Smooth muscle cell (in vitro differentiated cells): ENCODE data around the gene ANKRD33B. TPM values are rescaled to one million over a fixed set of nuclear protein-coding genes. Genes with fewer than 3 reads are reported as not detected.

Source experiments
- DNase-seq: peaks from one replicate; lab custom pipeline; 2025; ENCODE audit not compliant: unreplicated experiment; lab: John Stamatoyannopoulos, UW
- H2AFZ ChIP-seq: fragments of 200-600 bp; sonication (generic); 2 replicates; pipeline ENCODE4 v1.6.0; 2016; ENCODE audit warnings: antibody characterized with exemption, low read depth, mild to moderate bottlenecking
- H3F3A ChIP-seq: fragments of 200-600 bp; sonication (generic); 2 replicates; pipeline ENCODE4 v1.6.0; 2017; ENCODE audit warnings: antibody characterized with exemption, low read depth
- H3K27ac ChIP-seq: fragments of 200-600 bp; sonication (generic); 2 replicates; pipeline ENCODE4 v1.5.1; 2016; ENCODE audit warnings: low read depth, mild to moderate bottlenecking
- H3K27me3 ChIP-seq: fragments of 200-600 bp; sonication (generic); 2 replicates; pipeline ENCODE4 v1.6.1; 2016; ENCODE audit warnings: low read depth, mild to moderate bottlenecking
- H3K36me3 ChIP-seq: fragments of 200-600 bp; sonication (generic); 2 replicates; pipeline ENCODE4 v1.5.1; 2016; ENCODE audit warnings: low read depth
- H3K4me1 ChIP-seq: fragments of 200-600 bp; sonication (generic); 2 replicates; pipeline ENCODE4 v1.5.1; 2016; ENCODE audit warnings: low read depth
- H3K4me2 ChIP-seq: fragments of 200-600 bp; sonication (generic); 2 replicates; pipeline ENCODE4 v1.6.0; 2016; ENCODE audit warnings: mild to moderate bottlenecking
- H3K4me3 ChIP-seq: fragments of 200-600 bp; sonication (generic); 2 replicates; pipeline ENCODE4 v1.5.1; 2016; ENCODE audit warnings: mild to moderate bottlenecking
- H3K79me2 ChIP-seq: fragments of 200-600 bp; sonication (generic); 2 replicates; pipeline ENCODE4 v1.6.0; 2016; ENCODE audit warnings: low read depth, mild to moderate bottlenecking
- H3K9ac ChIP-seq: fragments of 200-600 bp; sonication (generic); 2 replicates; pipeline ENCODE4 v1.6.0; 2016; ENCODE audit warnings: low read depth
- H3K9me3 ChIP-seq: fragments of 200-600 bp; sonication (generic); replicated peaks from 2 replicates; pipeline ENCODE4 v1.5.1; 2016; ENCODE audit warnings: low read depth
- H4K20me1 ChIP-seq: fragments of 200-600 bp; sonication (generic); 2 replicates; pipeline ENCODE4 v1.6.0; 2016; ENCODE audit warnings: low read depth
- WGBS: methylation state at CpG from one replicate; pipeline ENCODE4 v1.1.7; 2016; ENCODE audit warnings: low lambda C conversion rate; 5-methylcytosine and 5-hydroxymethylcytosine counted together
- polyA plus RNA-seq: library from polyadenylated mRNA; unstranded; fragments of >200 nt; fragmentation: Nextera tagmentation; extraction: Ambion mirVana; gene quantifications from 2 replicates; pipeline ENCODE4 v1.2.1, GENCODE V29; 2016
- total RNA-seq: library from RNA; depleted of rRNA; stranded (reverse); fragments of >200 nt; gene quantifications from 2 replicates; pipeline ENCODE4 v1.2.3, GENCODE V29; 2014
- TF ChIP-seq, protein P1 (sequence below): fragments of 200-600 bp; sonication (generic); IDR thresholded peaks from 2 replicates; pipeline ENCODE4 v1.5.1; 2017; ENCODE audit warnings: borderline replicate concordance, mild to moderate bottlenecking, antibody characterized with exemption; ENCODE audit not compliant: insufficient read depth, poor library complexity, severe bottlenecking

Gene ANKRD33B
- total and polyA plus RNA-seq, 2 experiments from 2014 or later: 1.2 to 2.2 TPM

DNA sequence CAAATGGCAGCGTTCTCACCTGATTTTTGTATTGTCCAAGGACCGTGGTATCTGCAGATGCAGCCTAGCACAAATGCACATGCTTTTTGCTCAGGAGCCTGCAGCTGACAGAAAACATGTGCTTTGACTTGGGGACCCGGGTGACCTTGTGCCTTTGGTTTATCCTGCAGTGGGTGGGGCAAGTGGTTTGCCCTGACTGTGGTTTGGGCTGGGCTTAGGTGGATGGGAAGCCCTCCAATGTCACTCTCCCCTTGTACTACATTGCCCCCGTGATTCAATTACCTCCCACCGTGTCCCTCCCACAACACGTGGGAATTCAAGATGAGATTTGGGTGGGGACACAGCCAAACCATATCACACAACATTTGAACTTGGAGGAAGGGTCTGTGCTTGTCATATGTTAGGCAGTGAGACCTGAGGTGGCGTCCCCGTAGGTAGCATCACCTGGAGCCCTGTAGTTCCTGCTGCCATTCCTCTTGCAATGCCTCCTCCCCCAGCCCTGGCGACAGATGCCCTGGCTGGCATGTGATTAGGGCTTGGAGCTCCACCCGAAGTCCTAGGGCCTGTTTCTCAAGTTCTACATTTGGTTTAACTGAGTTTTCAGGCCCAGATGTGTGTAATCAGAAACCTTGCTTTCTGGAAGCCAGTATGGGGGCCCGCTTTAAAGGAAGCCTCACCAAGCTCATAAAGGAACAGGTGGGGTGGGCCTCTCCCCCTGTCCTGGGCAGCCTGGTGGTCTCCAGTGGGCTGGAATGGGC lies 2.1 kb downstream of the ANKRD33B start:
- Histone ChIP-seq H3F3A (peaks cover 11% of the 10 kb centered on the region), H3K36me3 (no peaks in the 10 kb centered on the region), H3K27ac (no peak overlapping the region), H3K9me3 (no peaks in the 10 kb centered on the region), H3K4me2 (peak overlapping the region; percentile 97), H3K4me3 (peak overlapping the region; percentile 81), H3K4me1 (peaks cover 20% of the 10 kb centered on the region), H2AFZ (no peak overlapping the region), H4K20me1 (peaks cover 15% of the 10 kb centered on the region), H3K79me2 (peaks cover 9% of the 10 kb centered on the region), H3K9ac (no peak overlapping the region), H3K27me3 (no peaks in the 10 kb centered on the region)
- DNase-seq: no peak
- 61% methylated on average over 11 of the region's 11 CpGs for WGBS
- TF ChIP-seq, protein P1, sequence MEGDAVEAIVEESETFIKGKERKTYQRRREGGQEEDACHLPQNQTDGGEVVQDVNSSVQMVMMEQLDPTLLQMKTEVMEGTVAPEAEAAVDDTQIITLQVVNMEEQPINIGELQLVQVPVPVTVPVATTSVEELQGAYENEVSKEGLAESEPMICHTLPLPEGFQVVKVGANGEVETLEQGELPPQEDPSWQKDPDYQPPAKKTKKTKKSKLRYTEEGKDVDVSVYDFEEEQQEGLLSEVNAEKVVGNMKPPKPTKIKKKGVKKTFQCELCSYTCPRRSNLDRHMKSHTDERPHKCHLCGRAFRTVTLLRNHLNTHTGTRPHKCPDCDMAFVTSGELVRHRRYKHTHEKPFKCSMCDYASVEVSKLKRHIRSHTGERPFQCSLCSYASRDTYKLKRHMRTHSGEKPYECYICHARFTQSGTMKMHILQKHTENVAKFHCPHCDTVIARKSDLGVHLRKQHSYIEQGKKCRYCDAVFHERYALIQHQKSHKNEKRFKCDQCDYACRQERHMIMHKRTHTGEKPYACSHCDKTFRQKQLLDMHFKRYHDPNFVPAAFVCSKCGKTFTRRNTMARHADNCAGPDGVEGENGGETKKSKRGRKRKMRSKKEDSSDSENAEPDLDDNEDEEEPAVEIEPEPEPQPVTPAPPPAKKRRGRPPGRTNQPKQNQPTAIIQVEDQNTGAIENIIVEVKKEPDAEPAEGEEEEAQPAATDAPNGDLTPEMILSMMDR: no peak

DNA sequence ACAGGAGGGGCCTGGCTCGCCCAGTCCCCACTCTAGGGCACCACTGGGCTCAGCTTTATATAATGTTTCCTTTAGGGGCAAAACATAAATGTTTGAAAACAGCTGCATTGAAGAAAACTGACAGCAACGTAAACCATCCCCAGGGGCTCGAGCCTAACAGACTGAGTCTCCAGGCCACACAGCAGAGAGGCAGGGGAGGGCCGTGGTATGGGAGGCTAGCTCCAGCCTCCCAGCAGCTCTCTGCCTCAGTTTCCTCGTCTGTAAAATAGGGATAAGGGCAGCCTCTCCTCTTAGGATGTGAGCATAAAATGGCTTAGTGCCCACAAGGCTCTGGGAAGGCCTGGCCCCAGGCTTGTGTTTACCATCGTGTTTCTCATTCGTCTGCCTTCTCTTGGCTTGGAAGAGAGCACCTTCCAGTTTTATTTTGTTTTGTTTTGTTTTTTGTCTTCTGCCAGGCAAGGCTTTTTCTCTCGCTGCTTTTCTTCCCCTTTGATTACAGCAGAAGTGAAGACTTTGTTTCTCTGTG lies 2.7 kb downstream of the ANKRD33B start:
- Histone ChIP-seq H3K4me1 (peaks cover 20% of the 10 kb centered on the region), H3F3A (peaks cover 11% of the 10 kb centered on the region), H3K9ac (no peak overlapping the region), H3K36me3 (no peaks in the 10 kb centered on the region), H3K4me3 (no peak overlapping the region), H2AFZ (no peak overlapping the region), H3K27me3 (no peaks in the 10 kb centered on the region), H3K27ac (no peak overlapping the region), H4K20me1 (peaks cover 15% of the 10 kb centered on the region), H3K9me3 (no peaks in the 10 kb centered on the region), H3K79me2 (peaks cover 9% of the 10 kb centered on the region), H3K4me2 (peak overlapping the region; percentile 9)
- TF ChIP-seq, protein P1: no peak
- DNase-seq: no peak
- 75% methylated on average over 8 of the region's 8 CpGs for WGBS

DNA sequence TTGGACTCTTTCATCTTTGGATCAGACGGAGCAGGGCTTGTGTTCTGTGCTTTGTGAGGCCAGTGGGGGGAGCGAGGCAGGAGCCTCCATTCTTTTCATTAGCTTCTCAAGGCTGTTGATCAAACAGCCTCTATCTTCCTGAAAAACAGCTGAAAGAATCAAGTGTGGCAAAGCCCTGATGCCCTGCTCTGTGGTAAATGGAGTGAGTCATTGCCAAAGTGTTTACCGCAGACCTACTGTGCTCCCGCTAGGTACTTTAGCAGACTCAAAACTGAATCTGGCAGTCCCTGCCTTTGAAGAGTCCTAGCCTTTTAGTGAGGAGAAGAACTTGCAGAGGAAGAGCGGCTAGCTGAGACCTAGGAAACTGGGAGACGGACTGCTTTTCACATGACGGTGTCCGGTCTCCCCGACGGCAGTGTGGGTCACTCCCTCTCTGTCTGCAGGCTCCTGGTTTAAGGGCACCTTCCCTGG lies 3.3 kb downstream of the ANKRD33B start:
- Histone ChIP-seq H3K4me3 (no peak overlapping the region), H3K4me2 (peak overlapping the region; percentile 9), H3K9me3 (no peaks in the 10 kb centered on the region), H3K4me1 (peaks cover 20% of the 10 kb centered on the region), H4K20me1 (peaks cover 15% of the 10 kb centered on the region), H2AFZ (no peak overlapping the region), H3K9ac (no peak overlapping the region), H3K27me3 (no peaks in the 10 kb centered on the region), H3K27ac (peak overlapping the region; percentile 32), H3F3A (peaks cover 11% of the 10 kb centered on the region), H3K36me3 (no peaks in the 10 kb centered on the region), H3K79me2 (peaks cover 9% of the 10 kb centered on the region)
- TF ChIP-seq, protein P1: no peak
- no peak for DNase-seq
- 51% methylated on average over 10 of the region's 10 CpGs for WGBS
